DMS 273 treated with DMSO at 0.1 percent for 48 hours (cell line): ENCODE data around the gene DOCK6.

ENCODE experiments used
- DNase-seq: peaks from one replicate; lab custom pipeline; 2025; lab: John Stamatoyannopoulos, UW

DOCK6 gene

GRCh38 chr19:11261971-11262839 lies at the start of gene DOCK6:
Gene DOCK6 (minus strand): TSS chr19:11262524. CDS start chr19:11262440, 84 bp downstream.
- DNase-seq = no peak

- DNase-seq = no peak
These were observed 44.0 kb upstream of the DOCK6 start for GRCh38 chr19:11306337-11306736.

GRCh38 chr19:11304936-11305335 lies 42.6 kb upstream of the DOCK6 start:
- no peak for DNase-seq

- no peak for DNase-seq
These were observed 38.4 kb upstream of the DOCK6 start for GRCh38 chr19:11300811-11301120.

GRCh38 chr19:11299946-11300810 lies 37.9 kb upstream of the DOCK6 start:
- no peak for DNase-seq

GRCh38 chr19:11296264-11296663 lies 33.9 kb upstream of the DOCK6 start:
- DNase-seq = no peak

GRCh38 chr19:11295665-11296245 lies 33.4 kb upstream of the DOCK6 start, which contains the start of gene TSPAN16:
Gene TSPAN16 (plus strand): TSS chr19:11296160. CDS start chr19:11296298, 138 bp downstream.
- DNase-seq = peak; percentile 44

- no peak for DNase-seq
These were observed 32.9 kb upstream of the DOCK6 start for GRCh38 chr19:11295180-11295579.

GRCh38 chr19:11293433-11294389 lies 31.4 kb upstream of the DOCK6 start:
- DNase-seq = peak; percentile 76

- no peak for DNase-seq
These were observed 29.7 kb upstream of the DOCK6 start for GRCh38 chr19:11291991-11292390.

GRCh38 chr19:11291415-11291814 lies 29.1 kb upstream of the DOCK6 start:
- no peak for DNase-seq

GRCh38 chr19:11290256-11290655 lies 27.9 kb upstream of the DOCK6 start:
- DNase-seq = no peak

GRCh38 chr19:11288349-11288748 lies 26.0 kb upstream of the DOCK6 start:
- DNase-seq = no peak

- DNase-seq = no peak
These were observed 24.1 kb upstream of the DOCK6 start for GRCh38 chr19:11286312-11286974.

- no peak for DNase-seq
These were observed 22.2 kb upstream of the DOCK6 start for GRCh38 chr19:11284515-11284914.

GRCh38 chr19:11281356-11282049 lies 19.2 kb upstream of the DOCK6 start:
- DNase-seq = no peak

GRCh38 chr19:11279505-11280236 lies 17.3 kb upstream of the DOCK6 start:
- DNase-seq = no peak

- DNase-seq = no peak
These were observed 16.3 kb upstream of the DOCK6 start for GRCh38 chr19:11278670-11279069.

- no peak for DNase-seq
These were observed 12.3 kb upstream of the DOCK6 start for GRCh38 chr19:11274533-11275086.
